ENCODE results near the gene TRMT10B.

GRCh38 chr9:37740128-37740527, 13.5 kb upstream of the TRMT10B start:
- TF ChIP-seq CTCF (IDR thresholded peaks at IDR 0.05), result no peak
- no peak for TF ChIP-seq POLR2A (IDR thresholded peaks at IDR 0.05; ENCODE audit: low read depth)
- no peak for TF ChIP-seq POLR2AphosphoS5 (IDR thresholded peaks at IDR 0.05)
